Measurements from ENCODE around the gene AGL. TPM values are rescaled to one million over a fixed set of nuclear protein-coding genes. Genes with fewer than 3 reads are reported as not detected.
"Not testable (repeated sequence)": the region's sequence is repeated elsewhere in the genome, so short reads cannot be mapped to it uniquely, and the experiment has no call there.

AGL gene
- total RNA-seq, 4 donors from 2014 or later: 9.5 to 26.3 (median 17.0) TPM

- ATAC-seq (ENCODE audit: low FRiP score): no peak
- DNase-seq (ENCODE audit: low spot score): no peak
- TF ChIP-seq CTCF (IDR thresholded peaks at IDR 0.05): no peak
Measured at GRCh38 chr1:99955375-99955774, 105.2 kb downstream of the AGL start.

GRCh38 chr1:99956755-99957154, 106.6 kb downstream of the AGL start:
- no peak for DNase-seq (ENCODE audit: low spot score)
- no peak for ATAC-seq (ENCODE audit: low FRiP score)
- TF ChIP-seq CTCF (IDR thresholded peaks at IDR 0.05): no peak

- no peak for TF ChIP-seq CTCF (IDR thresholded peaks at IDR 0.05)
- DNase-seq (ENCODE audit: low spot score) (no peak), ATAC-seq (ENCODE audit: low FRiP score) (no peak)
Measured at GRCh38 chr1:99957818-99958217, 107.7 kb downstream of the AGL start.

GRCh38 chr1:99959189-99959705, 109.1 kb downstream of the AGL start:
- ATAC-seq (ENCODE audit: low FRiP score): not testable (repeated sequence)

GRCh38 chr1:99960260-99960659, 110.1 kb downstream of the AGL start:
- ATAC-seq (ENCODE audit: low FRiP score); DNase-seq (ENCODE audit: low spot score): not testable (repeated sequence)

More at GRCh38 chr1:99959189-99959705, 109.1 kb downstream of the AGL start:
- DNase-seq (ENCODE audit: low spot score): not testable (repeated sequence)

- no peak for TF ChIP-seq CTCF (IDR thresholded peaks at IDR 0.05)
- DNase-seq (ENCODE audit: low spot score) (no peak), ATAC-seq (ENCODE audit: low FRiP score) (no peak)
Measured at GRCh38 chr1:99963041-99963795, 113.1 kb downstream of the AGL start.

- no peak for ATAC-seq (ENCODE audit: low FRiP score)
- no peak for DNase-seq (ENCODE audit: low spot score)
- no peak for TF ChIP-seq CTCF (IDR thresholded peaks at IDR 0.05)
Measured at GRCh38 chr1:99964806-99965205, 114.6 kb downstream of the AGL start.

- no peak for ATAC-seq (ENCODE audit: low FRiP score)
- no peak for DNase-seq (ENCODE audit: low spot score)
- TF ChIP-seq CTCF (IDR thresholded peaks at IDR 0.05): no peak
Measured at GRCh38 chr1:99965646-99966375, 115.7 kb downstream of the AGL start.
